HepG2 (cell line): ENCODE measurements around the gene VAMP2. TPM values are rescaled to one million over a fixed set of nuclear protein-coding genes. Genes with fewer than 3 reads are reported as not detected.
A peak's percentile ranks its signal among the peaks of the same experiment; 100 is the strongest.

Experiments used
- ATF5 ChIP-seq: sonication (generic); formaldehyde crosslinking; IDR thresholded peaks from 2 replicates; pipeline ENCODE4 v1.4.0; 2020; ENCODE audit warnings: mild to moderate bottlenecking, low read depth, missing genetic modification reagents
- ATF7 ChIP-seq, 2 experiments: fragments of 450-650 bp in 1 of 2; sonication (generic) in 1 of 2; formaldehyde crosslinking in 1 of 2; IDR thresholded peaks; 2 replicates each; pipeline versions ENCODE4 v1.4.0 to v1.6.1; 2016 to 2020; ENCODE audit warnings: antibody characterized with exemption in 1 of 2, mild to moderate bottlenecking in 1 of 2, missing genetic modification reagents in 1 of 2
- CAMTA2 ChIP-seq: sonication (generic); formaldehyde crosslinking; IDR thresholded peaks from 2 replicates; pipeline ENCODE4 v1.4.0; 2020; ENCODE audit warnings: mild to moderate bottlenecking, missing genetic modification reagents, borderline replicate concordance
- CBX5 ChIP-seq: sonication (generic); formaldehyde crosslinking; IDR thresholded peaks from 2 replicates; pipeline ENCODE4 v1.4.0; 2020; ENCODE audit warnings: missing genetic modification reagents, borderline replicate concordance
- CENPX ChIP-seq: sonication (generic); formaldehyde crosslinking; IDR thresholded peaks from 2 replicates; pipeline ENCODE4 v1.9.0; 2021; ENCODE audit warnings: mild to moderate bottlenecking, missing genetic modification reagents, moderate library complexity
- CHCHD3 ChIP-seq: sonication (generic); formaldehyde crosslinking; IDR thresholded peaks from 2 replicates; pipeline ENCODE4 v1.8.0; 2022; ENCODE audit warnings: mild to moderate bottlenecking, missing genetic modification reagents, moderate library complexity
- CREBL2 ChIP-seq: sonication (generic); formaldehyde crosslinking; IDR thresholded peaks from 2 replicates; pipeline ENCODE4 v1.8.1; 2023; ENCODE audit warnings: missing genetic modification reagents, mild to moderate bottlenecking, borderline replicate concordance
- FOXK1 ChIP-seq: sonication (generic); formaldehyde crosslinking; IDR thresholded peaks from 2 replicates; pipeline ENCODE4 v1.4.0; 2020; ENCODE audit warnings: low read depth, missing genetic modification reagents, borderline replicate concordance
- HOXA5 ChIP-seq: sonication (generic); formaldehyde crosslinking; IDR thresholded peaks from 2 replicates; pipeline ENCODE4 v1.4.0; 2020; ENCODE audit warnings: missing genetic modification reagents
- KDM5A ChIP-seq: fragments of 200-600 bp; sonication (generic); IDR thresholded peaks from 2 replicates; pipeline ENCODE4 v1.7.0; 2018; ENCODE audit warnings: antibody characterized with exemption, mild to moderate bottlenecking, low read length, borderline replicate concordance
- MAFG ChIP-seq: sonication (generic); formaldehyde crosslinking; IDR thresholded peaks from 2 replicates; pipeline ENCODE4 v1.5.1; 2020; ENCODE audit warnings: mild to moderate bottlenecking, missing genetic modification reagents
- MBNL3 ChIP-seq: fragments of 250-450 bp; sonication (Bioruptor Pico); conservative IDR thresholded peaks from 2 replicates; pipeline ENCODE4 v1.8.0; 2022; ENCODE audit warnings: mild to moderate bottlenecking, inconsistent platforms
- MEIS1 ChIP-seq: sonication (generic); formaldehyde crosslinking; IDR thresholded peaks from 2 replicates; pipeline ENCODE4 v1.9.0; 2021; ENCODE audit warnings: mild to moderate bottlenecking, missing genetic modification reagents, moderate library complexity, borderline replicate concordance
- PAF1 ChIP-seq: IDR thresholded peaks from 2 replicates; pipeline ENCODE4 v1.6.1; 2016; ENCODE audit warnings: missing genetic modification reagents, missing compliant biosample characterization
- PHF5A ChIP-seq: IDR thresholded peaks from one replicate; pipeline ENCODE4 v1.6.1; 2018; ENCODE audit warnings: low read depth, missing genetic modification reagents; ENCODE audit not compliant: unreplicated experiment
- RBM22 ChIP-seq: fragments of 200-400 bp; formaldehyde crosslinking; optimal IDR thresholded peaks from 2 replicates; pipeline ENCODE3; 2017; ENCODE audit warnings: mild to moderate bottlenecking, low read length, moderate library complexity
- SKI ChIP-seq: fragments of 450-650 bp; IDR thresholded peaks from one replicate; pipeline ENCODE4 v1.6.1; 2018; ENCODE audit warnings: mild to moderate bottlenecking; ENCODE audit not compliant: partially characterized antibody
- SMAD9 ChIP-seq: sonication (generic); formaldehyde crosslinking; IDR thresholded peaks from 2 replicates; pipeline ENCODE4 v1.5.1; 2020; ENCODE audit warnings: mild to moderate bottlenecking, missing genetic modification reagents
- TEAD2 ChIP-seq: sonication (generic); formaldehyde crosslinking; IDR thresholded peaks from 2 replicates; pipeline ENCODE4 v1.9.0; 2021; ENCODE audit warnings: missing genetic modification reagents
- ZNF160 ChIP-seq: sonication (generic); formaldehyde crosslinking; IDR thresholded peaks from 2 replicates; pipeline ENCODE4 v1.8.0; 2022; ENCODE audit warnings: mild to moderate bottlenecking, inconsistent platforms, missing genetic modification reagents
- ZNF20 ChIP-seq: sonication (generic); formaldehyde crosslinking; IDR thresholded peaks from 2 replicates; pipeline ENCODE4 v1.4.0; 2020; ENCODE audit warnings: mild to moderate bottlenecking, moderate library complexity, missing genetic modification reagents
- ZNF256 ChIP-seq: sonication (generic); formaldehyde crosslinking; conservative IDR thresholded peaks from 2 replicates; pipeline ENCODE4 v1.4.0; 2020; ENCODE audit warnings: missing genetic modification reagents
- ZNF326 ChIP-seq: sonication (generic); formaldehyde crosslinking; IDR thresholded peaks from 2 replicates; pipeline ENCODE4 v1.4.0; 2020; ENCODE audit warnings: missing genetic modification reagents, borderline replicate concordance
- ZNF383 ChIP-seq: sonication (generic); formaldehyde crosslinking; IDR thresholded peaks from 2 replicates; pipeline ENCODE4 v1.4.0; 2020; ENCODE audit warnings: missing genetic modification reagents, mild to moderate bottlenecking, borderline replicate concordance
- ZNF431 ChIP-seq: sonication (generic); formaldehyde crosslinking; IDR thresholded peaks from 2 replicates; pipeline ENCODE4 v1.9.0; 2022; ENCODE audit warnings: missing genetic modification reagents, low read depth, mild to moderate bottlenecking, borderline replicate concordance
- ZNF44 ChIP-seq: sonication (generic); formaldehyde crosslinking; IDR thresholded peaks from 2 replicates; pipeline ENCODE4 v1.5.1; 2020; ENCODE audit warnings: mild to moderate bottlenecking, missing genetic modification reagents
- polyA plus RNA-seq, 8 experiments: library from polyadenylated mRNA; depleted of rRNA in 3 of 8; stranded (reverse) in 7 of 8; unstranded in 1 of 8; fragments of >200 nt; fragmentation: Illumina TruSeq in 4 of 8; extraction: Trizol in 4 of 8; gene quantifications; 2 replicates each; pipeline versions ENCODE4 v1.2.1 to v1.2.3, GENCODE V29; 2011 to 2016; ENCODE audit warnings: low read depth in 4 of 8, missing spikeins in 1 of 8, mixed read lengths in 1 of 8; ENCODE audit not compliant: insufficient read depth in 1 of 8
- total RNA-seq, 5 experiments: library from RNA; depleted of rRNA; stranded (reverse); fragments of >200 nt; fragmentation: Illumina TruSeq; extraction: Trizol; gene quantifications; 2 replicates each; pipeline ENCODE4 v1.2.3, GENCODE V29; 2016; ENCODE audit warnings: low read depth in 1 of 5

VAMP2 gene
- total and polyA plus RNA-seq, 2 of the 13 experiments (the other 11 are each of a cell fraction or from before 2014, with no cell fraction given) = 3.9 to 17.2 TPM

GRCh38 chr17:8138672-8139371 lies 23.9 kb downstream of the VAMP2 start (continued):
- TF ChIP-seq ZNF44 (CRISPR knock-in tag) (no peak), RBM22 (no peak), ZNF256 (CRISPR knock-in tag) (peak; percentile 66; the same call in 1 of the 2 replicates), CENPX (CRISPR knock-in tag) (no peak), SMAD9 (CRISPR knock-in tag) (no peak), CHCHD3 (no peak), PHF5A (CRISPR knock-in tag) (no peak), CBX5 (CRISPR knock-in tag) (no peak; the same call in 1 of the 2 replicates), ZNF160 (CRISPR knock-in tag) (0 out of 2 replicates have a peak, but pooled peaks have one; percentile 75), MAFG (CRISPR knock-in tag) (no peak), ZNF383 (CRISPR knock-in tag) (no peak), SKI (peak; percentile 93), ZNF431 (CRISPR knock-in tag) (no peak; the same call in 1 of the 2 replicates), CAMTA2 (CRISPR knock-in tag) (no peak), ATF7 (IDR thresholded peaks at IDR 0.05) (no peak), ATF7 (CRISPR knock-in tag; IDR thresholded peaks at IDR 0.05) (0 out of 2 replicates have a peak, but pooled peaks have one; percentile 17), CREBL2 (CRISPR knock-in tag) (no peak), ZNF326 (CRISPR knock-in tag) (no peak), PAF1 (CRISPR knock-in tag) (no peak), KDM5A (peak; percentile 72; the same call in 1 of the 2 replicates), MEIS1 (CRISPR knock-in tag) (peak; percentile 79; the same call in 1 of the 2 replicates), FOXK1 (CRISPR knock-in tag) (no peak), TEAD2 (CRISPR knock-in tag) (no peak), ATF5 (CRISPR knock-in tag) (no peak), ZNF20 (CRISPR knock-in tag) (no peak), MBNL3 (CRISPR knock-in tag) (no peak), HOXA5 (peak; percentile 95; the same call in 1 of the 2 replicates)
